Testis (tissue), 2 donors: ENCODE measurements around the gene OSBPL3.

Experiments
- POLR2A ChIP-seq: fragments of 450-650 bp; IDR thresholded peaks from one replicate; pipeline ENCODE4 v1.6.1; 2017; ENCODE audit warnings: antibody characterized with exemption, mild to moderate bottlenecking, moderate library complexity
- TF ChIP-seq, protein P1 (sequence below), 3 experiments: fragments of 450-650 bp in 2 of 3; fragments of 200-600 bp in 1 of 3; sonication (generic) in 1 of 3; IDR thresholded peaks; one replicate each; pipeline ENCODE4 v1.5.1; 2016 to 2019; ENCODE audit warnings: antibody characterized with exemption in 3 of 3, mild to moderate bottlenecking in 2 of 3, moderate library complexity in 1 of 3

DNA sequence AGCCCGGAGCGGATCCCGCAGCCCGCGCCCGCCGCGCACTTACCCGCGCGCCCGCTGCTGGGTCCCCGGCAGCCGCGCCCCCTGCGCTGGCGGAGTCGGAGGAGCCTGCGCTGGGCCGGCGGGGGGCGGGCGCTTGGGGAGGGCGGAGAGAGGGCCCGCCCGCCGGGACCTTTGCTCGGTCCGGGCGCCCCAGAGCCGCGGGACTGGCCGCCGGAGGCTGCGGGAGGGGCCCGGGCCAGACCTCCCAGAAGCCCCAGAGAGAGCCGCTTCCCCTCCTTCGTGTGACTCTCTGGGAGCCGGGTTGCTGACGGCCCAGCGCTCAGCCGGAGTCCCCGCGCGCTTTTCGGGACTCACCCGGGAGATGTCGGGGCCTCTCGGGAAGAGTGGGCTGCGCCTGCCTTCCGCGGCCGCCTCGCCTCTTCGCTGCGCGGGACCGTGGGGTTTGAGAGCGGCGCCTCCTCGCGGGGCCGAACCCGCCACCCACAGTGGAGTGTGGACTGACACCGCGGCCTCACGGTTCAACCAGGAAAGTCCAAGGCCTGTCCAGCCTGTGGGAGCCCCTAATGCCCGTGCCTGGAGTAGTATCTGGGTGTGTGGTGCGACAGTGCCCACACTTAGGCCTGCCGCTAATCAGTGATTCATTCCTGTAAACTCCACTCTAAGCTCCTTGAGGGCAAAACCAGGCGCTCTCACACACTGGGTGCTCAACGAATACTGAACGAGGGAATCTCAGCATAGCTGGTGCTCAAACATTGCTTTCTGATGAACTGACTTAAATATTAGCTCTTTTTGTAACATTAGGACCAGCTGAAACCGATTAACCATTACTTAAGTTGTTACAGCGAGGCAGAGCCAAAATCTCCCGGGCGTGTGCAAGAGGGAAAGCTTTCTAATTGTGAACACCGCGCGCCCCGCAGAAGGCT is 222.4 kb downstream of the OSBPL3 start, which contains the start of gene GSDME:
- TF ChIP-seq, protein P1, sequence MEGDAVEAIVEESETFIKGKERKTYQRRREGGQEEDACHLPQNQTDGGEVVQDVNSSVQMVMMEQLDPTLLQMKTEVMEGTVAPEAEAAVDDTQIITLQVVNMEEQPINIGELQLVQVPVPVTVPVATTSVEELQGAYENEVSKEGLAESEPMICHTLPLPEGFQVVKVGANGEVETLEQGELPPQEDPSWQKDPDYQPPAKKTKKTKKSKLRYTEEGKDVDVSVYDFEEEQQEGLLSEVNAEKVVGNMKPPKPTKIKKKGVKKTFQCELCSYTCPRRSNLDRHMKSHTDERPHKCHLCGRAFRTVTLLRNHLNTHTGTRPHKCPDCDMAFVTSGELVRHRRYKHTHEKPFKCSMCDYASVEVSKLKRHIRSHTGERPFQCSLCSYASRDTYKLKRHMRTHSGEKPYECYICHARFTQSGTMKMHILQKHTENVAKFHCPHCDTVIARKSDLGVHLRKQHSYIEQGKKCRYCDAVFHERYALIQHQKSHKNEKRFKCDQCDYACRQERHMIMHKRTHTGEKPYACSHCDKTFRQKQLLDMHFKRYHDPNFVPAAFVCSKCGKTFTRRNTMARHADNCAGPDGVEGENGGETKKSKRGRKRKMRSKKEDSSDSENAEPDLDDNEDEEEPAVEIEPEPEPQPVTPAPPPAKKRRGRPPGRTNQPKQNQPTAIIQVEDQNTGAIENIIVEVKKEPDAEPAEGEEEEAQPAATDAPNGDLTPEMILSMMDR (IDR thresholded peaks at IDR 0.05), result no peak
- no peak for TF ChIP-seq POLR2A
